Superior temporal gyrus (tissue), 1 donor: ENCODE measurements around the gene KSR2.

Experiments
- DNase-seq: peaks from one replicate; pipeline ENCODE4 v3.0.0-alpha.2; 2016; ENCODE audit errors: extremely low spot score

KSR2 gene

GRCh38 chr12:117498880-117499279, 469.9 kb downstream of the KSR2 start:
- DNase-seq, result no peak

- no peak for DNase-seq
Observed at GRCh38 chr12:117498256-117498655, 470.5 kb downstream of the KSR2 start.

GRCh38 chr12:117497407-117497806, 471.4 kb downstream of the KSR2 start:
- DNase-seq, result no peak

- no peak for DNase-seq
Observed at GRCh38 chr12:117494833-117495655, 473.7 kb downstream of the KSR2 start.

- DNase-seq, result no peak
Observed at GRCh38 chr12:117491711-117492110, 477.1 kb downstream of the KSR2 start.

- DNase-seq, result no peak
Observed at GRCh38 chr12:117490130-117490529, 478.7 kb downstream of the KSR2 start.

GRCh38 chr12:117489671-117490070, 479.1 kb downstream of the KSR2 start:
- no peak for DNase-seq

GRCh38 chr12:117486840-117487659, 481.7 kb downstream of the KSR2 start:
- no peak for DNase-seq

- no peak for DNase-seq
Observed at GRCh38 chr12:117485984-117486839, 482.6 kb downstream of the KSR2 start.

- no peak for DNase-seq
Observed at GRCh38 chr12:117484901-117485300, 483.9 kb downstream of the KSR2 start.

GRCh38 chr12:117483501-117483900, 485.3 kb downstream of the KSR2 start:
- DNase-seq, result no peak

- no peak for DNase-seq
Observed at GRCh38 chr12:117481470-117481869, 487.3 kb downstream of the KSR2 start.

- DNase-seq, result no peak
Observed at GRCh38 chr12:117476341-117476740, 492.4 kb downstream of the KSR2 start.

- DNase-seq, result no peak
Observed at GRCh38 chr12:117473856-117474255, 494.9 kb downstream of the KSR2 start.

GRCh38 chr12:117472983-117473382, 495.8 kb downstream of the KSR2 start:
- DNase-seq, result no peak

GRCh38 chr12:117470804-117471203, 498.0 kb downstream of the KSR2 start:
- no peak for DNase-seq

- no peak for DNase-seq
Observed at GRCh38 chr12:117469883-117470483, 498.8 kb downstream of the KSR2 start.

- DNase-seq, result no peak
Observed at GRCh38 chr12:117468016-117468415, 500.8 kb downstream of the KSR2 start.

GRCh38 chr12:117467588-117467987, 501.2 kb downstream of the KSR2 start:
- DNase-seq, result no peak

- no peak for DNase-seq
Observed at GRCh38 chr12:117466677-117467362, 502.0 kb downstream of the KSR2 start.

- DNase-seq, result no peak
Observed at GRCh38 chr12:117461732-117462131, 507.1 kb downstream of the KSR2 start.
